H1 (cell line): Measurements from ENCODE around the gene TRAPPC2. TPM values are rescaled to one million over a fixed set of nuclear protein-coding genes. Genes with fewer than 3 reads are reported as not detected.

ENCODE experiments used
- ASH2L ChIP-seq: fragments of 200-600, 300-600 bp; sonication (generic); IDR thresholded peaks from one replicate; pipeline ENCODE4 v1.7.1; 2017; ENCODE audit warnings: low read length
- BCL11A ChIP-seq, 2 experiments: IDR thresholded peaks; one replicate each; pipeline ENCODE4 v1.6.1; 2011; ENCODE audit warnings: low read depth in 2 of 2, low read length in 2 of 2, mild to moderate bottlenecking in 2 of 2
- JUN ChIP-seq: IDR thresholded peaks from 2 replicates; pipeline ENCODE4 v1.6.1; 2011; ENCODE audit warnings: low read depth, mild to moderate bottlenecking, improper control_type of control experiment, low read length
- KDM4A ChIP-seq: IDR thresholded peaks from one replicate; pipeline ENCODE4 v1.7.1; 2012; ENCODE audit warnings: low read depth, mild to moderate bottlenecking, moderate library complexity, low read length, inconsistent platforms; ENCODE audit not compliant: severe bottlenecking
- PHF8 ChIP-seq: fragments of 200-600 bp; sonication (generic); conservative IDR thresholded peaks from 2 replicates; pipeline ENCODE4 v1.7.1; 2012; ENCODE audit warnings: low read depth, mild to moderate bottlenecking, inconsistent platforms, low read length, moderate library complexity
- polyA plus RNA-seq, 7 experiments: library from polyadenylated mRNA; depleted of rRNA in 3 of 7; stranded (reverse) in 5 of 7; unstranded in 2 of 7; fragments of >200 nt in 5 of 7; fragments of 200-250 nt in 2 of 7; gene quantifications; 1 replicate in 5 of 7; 2 replicates in 1 of 7; 4 replicates in 1 of 7; pipeline versions ENCODE4 v1.2.1 to v1.2.3, GENCODE V29; 2011 to 2013; ENCODE audit warnings: missing spikeins in 2 of 7, mixed read lengths in 2 of 7
- total RNA-seq: library from RNA; stranded (reverse); fragmentation: NEBNext Ultra II Directional; extraction: Animal tissue kit (Norgen Biotek cat#: 25700); gene quantifications from 2 replicates; pipeline ENCODE4 v1.2.1, GENCODE V29; 2021
- TF ChIP-seq, protein P1 (sequence below), 3 experiments: IDR thresholded peaks; 1 replicate in 2 of 3; 2 replicates in 1 of 3; pipeline versions ENCODE4 v1.5.1 to v1.6.1; 2011; ENCODE audit warnings: low read length in 3 of 3, mild to moderate bottlenecking in 3 of 3, inconsistent platforms in 2 of 3, low read depth in 1 of 3, moderate library complexity in 1 of 3; ENCODE audit not compliant: insufficient read depth in 1 of 3; ENCODE audit errors: control extremely low read depth in 1 of 3
- TF ChIP-seq, protein P2 (sequence below): IDR thresholded peaks from 2 replicates; pipeline ENCODE4 v1.6.1; 2011; ENCODE audit warnings: low read length, improper control_type of control experiment

TRAPPC2 gene
- total and polyA plus RNA-seq, 2 of the 8 experiments (the other 6 are each of a cell fraction or from before 2014, with no cell fraction given): 6.7 to 10.8 TPM

DNA sequence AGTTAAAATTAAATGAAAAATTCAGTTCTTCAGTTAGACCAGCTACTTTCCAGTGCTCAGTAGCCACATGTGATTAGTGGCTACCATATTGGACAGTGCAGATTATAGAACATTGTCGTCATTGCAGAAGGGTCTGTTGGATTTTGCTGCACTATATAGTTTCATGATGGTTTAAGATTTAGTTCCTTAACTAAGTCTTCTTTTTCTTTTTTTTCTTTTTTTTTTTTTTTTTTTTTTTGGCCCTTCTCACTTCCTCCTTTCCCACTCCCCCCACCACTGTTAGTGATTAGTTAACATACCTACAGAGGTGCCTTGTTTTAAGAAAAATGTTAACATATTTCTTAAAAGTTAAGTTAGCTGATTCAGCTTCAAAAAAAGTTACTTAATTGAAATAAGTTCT lies 36.4 kb downstream of the TRAPPC2 start (continued):
- TF ChIP-seq, protein P1, sequence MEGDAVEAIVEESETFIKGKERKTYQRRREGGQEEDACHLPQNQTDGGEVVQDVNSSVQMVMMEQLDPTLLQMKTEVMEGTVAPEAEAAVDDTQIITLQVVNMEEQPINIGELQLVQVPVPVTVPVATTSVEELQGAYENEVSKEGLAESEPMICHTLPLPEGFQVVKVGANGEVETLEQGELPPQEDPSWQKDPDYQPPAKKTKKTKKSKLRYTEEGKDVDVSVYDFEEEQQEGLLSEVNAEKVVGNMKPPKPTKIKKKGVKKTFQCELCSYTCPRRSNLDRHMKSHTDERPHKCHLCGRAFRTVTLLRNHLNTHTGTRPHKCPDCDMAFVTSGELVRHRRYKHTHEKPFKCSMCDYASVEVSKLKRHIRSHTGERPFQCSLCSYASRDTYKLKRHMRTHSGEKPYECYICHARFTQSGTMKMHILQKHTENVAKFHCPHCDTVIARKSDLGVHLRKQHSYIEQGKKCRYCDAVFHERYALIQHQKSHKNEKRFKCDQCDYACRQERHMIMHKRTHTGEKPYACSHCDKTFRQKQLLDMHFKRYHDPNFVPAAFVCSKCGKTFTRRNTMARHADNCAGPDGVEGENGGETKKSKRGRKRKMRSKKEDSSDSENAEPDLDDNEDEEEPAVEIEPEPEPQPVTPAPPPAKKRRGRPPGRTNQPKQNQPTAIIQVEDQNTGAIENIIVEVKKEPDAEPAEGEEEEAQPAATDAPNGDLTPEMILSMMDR (IDR thresholded peaks at IDR 0.05; ENCODE audit: control extremely low read depth in 1 of 3, insufficient read depth in 1 of 3, low read depth in 1 of 3, low read length in 3 of 3): no peak
- TF ChIP-seq PHF8 (no peak), ASH2L (no peak), BCL11A (IDR thresholded peaks at IDR 0.05; ENCODE audit: low read depth in 2 of 2, low read length in 2 of 2) (no peak), JUN (no peak), KDM4A (no peak)
- TF ChIP-seq, protein P2, sequence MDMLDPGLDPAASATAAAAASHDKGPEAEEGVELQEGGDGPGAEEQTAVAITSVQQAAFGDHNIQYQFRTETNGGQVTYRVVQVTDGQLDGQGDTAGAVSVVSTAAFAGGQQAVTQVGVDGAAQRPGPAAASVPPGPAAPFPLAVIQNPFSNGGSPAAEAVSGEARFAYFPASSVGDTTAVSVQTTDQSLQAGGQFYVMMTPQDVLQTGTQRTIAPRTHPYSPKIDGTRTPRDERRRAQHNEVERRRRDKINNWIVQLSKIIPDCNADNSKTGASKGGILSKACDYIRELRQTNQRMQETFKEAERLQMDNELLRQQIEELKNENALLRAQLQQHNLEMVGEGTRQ: no peak
